ENCODE results near the gene STX1B.
"Not testable (repeated sequence)": the region's sequence is repeated elsewhere in the genome, so short reads cannot be mapped to it uniquely, and the experiment has no call there.

Gene STX1B

DNA sequence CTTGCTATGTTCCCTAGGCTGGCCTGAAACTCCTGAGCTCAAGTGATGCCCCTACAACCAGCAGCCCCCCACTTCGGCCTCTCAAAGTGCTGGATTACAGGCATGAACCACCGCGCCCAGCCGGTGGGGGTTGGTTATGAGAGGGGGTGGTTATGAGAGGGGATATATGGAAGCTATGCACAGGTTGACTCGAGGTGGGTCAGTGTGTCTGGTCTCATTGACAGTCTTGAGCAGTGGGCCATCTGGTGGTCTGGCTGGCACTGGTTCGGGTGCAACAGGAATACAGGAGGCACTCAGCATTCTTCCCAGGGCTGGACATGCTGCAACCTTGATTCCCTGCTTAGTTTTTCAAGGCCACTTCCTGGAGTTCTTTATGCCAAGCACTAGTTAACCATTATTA lies 5.6 kb upstream of the STX1B start:
- CTCF ChIA-PET = interaction anchor here (1.1 to 1.7 kb wide), 6 partner anchors 17 to 62 kb away, joined by 3 to 7 read pairs (median 4); partner anchors contain the start of gene HSD3B7
- POLR2A ChIA-PET = interaction anchor here (0.9 kb wide), 1 partner anchor 68 kb away, joined by 4 read pairs; no protein-coding TSS in a partner anchor

GRCh38 chr16:31013292-31013691 lies 2.9 kb upstream of the STX1B start:
- H3K9me3 ChIP-seq (ENCODE audit: control extremely low read depth in 1 of 5, control insufficient read depth in 4 of 5, insufficient read depth in 2 of 5, low read depth in 1 of 5, low read length in 4 of 5); DNase-seq; H3K4me1 ChIP-seq (ENCODE audit: control extremely low read depth in 1 of 4, control insufficient read depth in 4 of 4, insufficient read depth in 4 of 4, low read length in 3 of 4); H3K27ac ChIP-seq (ENCODE audit: insufficient read depth in 1 of 2, low read depth in 1 of 2, low read length in 2 of 2, poor library complexity in 1 of 2, severe bottlenecking in 2 of 2); POLR2A ChIA-PET; H3K4me3 ChIP-seq (ENCODE audit: control insufficient read depth in 1 of 7, extremely low read depth in 1 of 7, insufficient read depth in 4 of 7, low read depth in 2 of 7, low read length in 6 of 7); H3K36me3 ChIP-seq (ENCODE audit: control insufficient read depth in 4 of 4, insufficient read depth in 4 of 4, low read length in 3 of 4): not testable (repeated sequence)
- H3K27me3 ChIP-seq (replicated peaks in 2 of 5; ENCODE audit: control insufficient read depth in 4 of 5, insufficient read depth in 5 of 5, low read length in 4 of 5) = peaks cover 0 to 28% (median 16%) of the 10 kb centered on the region in 5 experiments
- CTCF ChIA-PET = interaction anchor here (1.0 kb wide), 1 partner anchor 14 kb away, joined by 3 read pairs; no protein-coding TSS in a partner anchor

More for the DNA sequence above, 5.6 kb upstream of the STX1B start:
- WGBS (ENCODE audit: insufficient coverage) = 80% methylated on average over 5 of the region's 6 CpGs
- no peak for DNase-seq
- Histone ChIP-seq H3K36me3 (ENCODE audit: control insufficient read depth in 4 of 4, insufficient read depth in 4 of 4, low read length in 3 of 4) (no peaks in the 10 kb centered on the region), H3K9me3 (ENCODE audit: control extremely low read depth in 1 of 5, control insufficient read depth in 4 of 5, insufficient read depth in 2 of 5, low read depth in 1 of 5, low read length in 4 of 5) (no peaks in the 10 kb centered on the region), H3K4me3 (ENCODE audit: control insufficient read depth in 1 of 7, extremely low read depth in 1 of 7, insufficient read depth in 4 of 7, low read depth in 2 of 7, low read length in 6 of 7) (no peak overlapping the region), H3K27me3 (replicated peaks in 2 of 5; ENCODE audit: control insufficient read depth in 4 of 5, insufficient read depth in 5 of 5, low read length in 4 of 5) (peaks cover 0 to 15% (median 8%) of the 10 kb centered on the region in 5 experiments), H3K27ac (ENCODE audit: insufficient read depth in 1 of 2, low read depth in 1 of 2, low read length in 2 of 2, poor library complexity in 1 of 2, severe bottlenecking in 2 of 2) (no peak overlapping the region), H3K4me1 (ENCODE audit: control extremely low read depth in 1 of 4, control insufficient read depth in 4 of 4, insufficient read depth in 4 of 4, low read length in 3 of 4) (peaks cover 0 to 2% (median 0%) of the 10 kb centered on the region in 4 experiments)

DNA sequence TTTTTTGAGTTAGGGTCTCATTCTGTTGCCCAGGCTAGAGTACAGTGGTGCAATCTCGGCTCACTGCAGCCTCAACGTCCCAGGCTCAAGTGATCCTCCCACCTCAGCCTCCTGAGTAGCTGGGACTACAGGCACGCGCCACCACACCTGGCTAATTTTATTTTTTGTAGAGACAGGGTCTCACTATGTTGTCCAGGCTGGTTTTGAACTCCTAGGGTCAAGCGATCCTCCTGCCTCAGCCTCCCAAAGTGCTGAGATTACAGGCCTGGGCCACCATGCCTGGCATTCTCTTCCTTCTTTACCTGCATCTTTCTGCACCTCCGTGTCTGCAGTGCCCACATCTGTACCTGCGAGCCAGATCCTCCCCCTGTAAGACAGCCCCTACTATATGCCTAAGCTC lies 1.4 kb upstream of the STX1B start:
- H3K4me3 ChIP-seq (ENCODE audit: control insufficient read depth in 1 of 7, extremely low read depth in 1 of 7, insufficient read depth in 4 of 7, low read depth in 2 of 7, low read length in 6 of 7); DNase-seq; H3K9me3 ChIP-seq (ENCODE audit: control extremely low read depth in 1 of 5, control insufficient read depth in 4 of 5, insufficient read depth in 2 of 5, low read depth in 1 of 5, low read length in 4 of 5); H3K27ac ChIP-seq (ENCODE audit: insufficient read depth in 1 of 2, low read depth in 1 of 2, low read length in 2 of 2, poor library complexity in 1 of 2, severe bottlenecking in 2 of 2); POLR2A ChIA-PET; H3K4me1 ChIP-seq (ENCODE audit: control extremely low read depth in 1 of 4, control insufficient read depth in 4 of 4, insufficient read depth in 4 of 4, low read length in 3 of 4); H3K36me3 ChIP-seq (ENCODE audit: control insufficient read depth in 4 of 4, insufficient read depth in 4 of 4, low read length in 3 of 4): not testable (repeated sequence)
- 94% methylated on average over 5 of the region's 7 CpGs for WGBS (ENCODE audit: insufficient coverage)
- CTCF ChIA-PET = interaction anchor here (0.8 kb wide), 1 partner anchor 28 kb away, joined by 3 read pairs; no protein-coding TSS in a partner anchor
- peaks cover 0 to 33% (median 17%) of the 10 kb centered on the region in 5 experiments for H3K27me3 ChIP-seq (replicated peaks in 2 of 5; ENCODE audit: control insufficient read depth in 4 of 5, insufficient read depth in 5 of 5, low read length in 4 of 5)

GRCh38 chr16:31009894-31010584 lies 399 bp downstream of the STX1B start:
- CTCF ChIA-PET = no interaction called here

GRCh38 chr16:31009120-31009519 lies 1.3 kb downstream of the STX1B start:
- 94% methylated on average over 7 of the region's 7 CpGs for WGBS (ENCODE audit: insufficient coverage)
- no peak overlapping the region for H3K4me3 ChIP-seq (ENCODE audit: control insufficient read depth in 1 of 7, extremely low read depth in 1 of 7, insufficient read depth in 4 of 7, low read depth in 2 of 7, low read length in 6 of 7)
- no peak overlapping the region for H3K27ac ChIP-seq (ENCODE audit: insufficient read depth in 1 of 2, low read depth in 1 of 2, low read length in 2 of 2, poor library complexity in 1 of 2, severe bottlenecking in 2 of 2)
- no peak for DNase-seq
- peaks cover 0 to 9% (median 5%) of the 10 kb centered on the region in 4 experiments for H3K4me1 ChIP-seq (ENCODE audit: control extremely low read depth in 1 of 4, control insufficient read depth in 4 of 4, insufficient read depth in 4 of 4, low read length in 3 of 4)
- ChIA-PET CTCF (interaction anchor here (1.1 to 1.2 kb wide), 2 partner anchors 26 to 49 kb away, joined by 3 read pairs; no protein-coding TSS in a partner anchor), POLR2A (interaction anchor here (1.1 to 1.7 kb wide), 2 partner anchors 10 to 27 kb away, joined by 3 read pairs; no protein-coding TSS in a partner anchor)
- H3K27me3 ChIP-seq (replicated peaks in 2 of 5; ENCODE audit: control insufficient read depth in 4 of 5, insufficient read depth in 5 of 5, low read length in 4 of 5) = peaks cover 0 to 33% (median 19%) of the 10 kb centered on the region in 5 experiments
- H3K36me3 ChIP-seq (ENCODE audit: control insufficient read depth in 4 of 4, insufficient read depth in 4 of 4, low read length in 3 of 4) = no peaks in the 10 kb centered on the region
- no peaks in the 10 kb centered on the region for H3K9me3 ChIP-seq (ENCODE audit: control extremely low read depth in 1 of 5, control insufficient read depth in 4 of 5, insufficient read depth in 2 of 5, low read depth in 1 of 5, low read length in 4 of 5)

More at GRCh38 chr16:31009894-31010584, 399 bp downstream of the STX1B start:
- peak overlapping the region in 3 of 7 experiments; percentile 10 to 69 (median 26) for H3K4me3 ChIP-seq (ENCODE audit: control insufficient read depth in 1 of 7, extremely low read depth in 1 of 7, insufficient read depth in 4 of 7, low read depth in 2 of 7, low read length in 6 of 7)
- H3K27me3 ChIP-seq (replicated peaks in 2 of 5; ENCODE audit: control insufficient read depth in 4 of 5, insufficient read depth in 5 of 5, low read length in 4 of 5) = peaks cover 0 to 33% (median 19%) of the 10 kb centered on the region in 5 experiments
- DNase-seq = no peak
- peaks cover 0 to 9% (median 5%) of the 10 kb centered on the region in 4 experiments for H3K4me1 ChIP-seq (ENCODE audit: control extremely low read depth in 1 of 4, control insufficient read depth in 4 of 4, insufficient read depth in 4 of 4, low read length in 3 of 4)
- H3K27ac ChIP-seq (ENCODE audit: insufficient read depth in 1 of 2, low read depth in 1 of 2, low read length in 2 of 2, poor library complexity in 1 of 2, severe bottlenecking in 2 of 2) = no peak overlapping the region
- POLR2A ChIA-PET = no interaction called here
- 47% methylated on average over 11 of the region's 36 CpGs for WGBS (ENCODE audit: insufficient coverage)
- H3K36me3 ChIP-seq (ENCODE audit: control insufficient read depth in 4 of 4, insufficient read depth in 4 of 4, low read length in 3 of 4) = no peaks in the 10 kb centered on the region
- no peaks in the 10 kb centered on the region for H3K9me3 ChIP-seq (ENCODE audit: control extremely low read depth in 1 of 5, control insufficient read depth in 4 of 5, insufficient read depth in 2 of 5, low read depth in 1 of 5, low read length in 4 of 5)

GRCh38 chr16:31008551-31008950 lies 1.9 kb downstream of the STX1B start:
- Histone ChIP-seq H3K27me3 (replicated peaks in 2 of 5; ENCODE audit: control insufficient read depth in 4 of 5, insufficient read depth in 5 of 5, low read length in 4 of 5) (peaks cover 0 to 33% (median 18%) of the 10 kb centered on the region in 5 experiments), H3K9me3 (ENCODE audit: control extremely low read depth in 1 of 5, control insufficient read depth in 4 of 5, insufficient read depth in 2 of 5, low read depth in 1 of 5, low read length in 4 of 5) (no peaks in the 10 kb centered on the region), H3K4me3 (ENCODE audit: control insufficient read depth in 1 of 7, extremely low read depth in 1 of 7, insufficient read depth in 4 of 7, low read depth in 2 of 7, low read length in 6 of 7) (no peak overlapping the region), H3K27ac (ENCODE audit: insufficient read depth in 1 of 2, low read depth in 1 of 2, low read length in 2 of 2, poor library complexity in 1 of 2, severe bottlenecking in 2 of 2) (no peak overlapping the region), H3K36me3 (ENCODE audit: control insufficient read depth in 4 of 4, insufficient read depth in 4 of 4, low read length in 3 of 4) (no peaks in the 10 kb centered on the region), H3K4me1 (ENCODE audit: control extremely low read depth in 1 of 4, control insufficient read depth in 4 of 4, insufficient read depth in 4 of 4, low read length in 3 of 4) (peaks cover 0 to 9% (median 5%) of the 10 kb centered on the region in 4 experiments)
- ChIA-PET POLR2A (interaction anchor here (1.1 to 1.7 kb wide), 2 partner anchors 10 to 27 kb away, joined by 3 read pairs; no protein-coding TSS in a partner anchor), CTCF (interaction anchor here (1.1 to 1.2 kb wide), 2 partner anchors 26 to 49 kb away, joined by 3 read pairs; no protein-coding TSS in a partner anchor)
- 100% methylated on average over 3 of the region's 5 CpGs for WGBS (ENCODE audit: insufficient coverage)
- no peak for DNase-seq

DNA sequence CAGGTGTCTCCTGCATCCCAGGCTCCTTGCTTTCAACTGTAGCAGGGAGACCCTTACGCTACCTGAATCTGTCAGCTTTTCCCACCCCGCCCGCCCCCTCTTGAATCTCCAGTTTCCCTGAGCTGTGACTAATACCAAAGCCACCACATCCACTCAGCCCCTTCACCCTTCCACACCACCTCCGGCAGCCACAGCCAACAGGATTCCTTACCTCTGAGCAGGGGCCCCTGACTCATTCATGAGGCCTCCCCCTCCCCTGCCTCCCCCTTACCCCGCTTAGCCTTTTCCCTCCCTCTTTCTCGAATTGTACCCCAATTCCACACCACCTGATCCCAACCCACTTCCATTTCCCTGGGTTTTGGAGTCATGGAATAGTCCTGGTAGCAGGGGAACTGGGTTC lies 2.3 kb downstream of the STX1B start:
- Histone ChIP-seq H3K4me1 (ENCODE audit: control extremely low read depth in 1 of 4, control insufficient read depth in 4 of 4, insufficient read depth in 4 of 4, low read length in 3 of 4) (peaks cover 0 to 9% (median 5%) of the 10 kb centered on the region in 4 experiments), H3K36me3 (ENCODE audit: control insufficient read depth in 4 of 4, insufficient read depth in 4 of 4, low read length in 3 of 4) (no peaks in the 10 kb centered on the region), H3K9me3 (ENCODE audit: control extremely low read depth in 1 of 5, control insufficient read depth in 4 of 5, insufficient read depth in 2 of 5, low read depth in 1 of 5, low read length in 4 of 5) (no peaks in the 10 kb centered on the region), H3K4me3 (ENCODE audit: control insufficient read depth in 1 of 7, extremely low read depth in 1 of 7, insufficient read depth in 4 of 7, low read depth in 2 of 7, low read length in 6 of 7) (no peak overlapping the region), H3K27me3 (replicated peaks in 2 of 5; ENCODE audit: control insufficient read depth in 4 of 5, insufficient read depth in 5 of 5, low read length in 4 of 5) (peaks cover 0 to 33% (median 17%) of the 10 kb centered on the region in 5 experiments), H3K27ac (ENCODE audit: insufficient read depth in 1 of 2, low read depth in 1 of 2, low read length in 2 of 2, poor library complexity in 1 of 2, severe bottlenecking in 2 of 2) (no peak overlapping the region)
- POLR2A ChIA-PET = interaction anchor here (1.1 to 1.7 kb wide), 2 partner anchors 9 to 27 kb away, joined by 3 read pairs; no protein-coding TSS in a partner anchor
- DNase-seq = peak in 1 of 3 donors; percentile 44
- CTCF ChIA-PET = interaction anchor here (1.1 to 1.2 kb wide), 2 partner anchors 25 to 50 kb away, joined by 3 read pairs; no protein-coding TSS in a partner anchor
- WGBS (ENCODE audit: insufficient coverage) = 89% methylated on average over 5 of the region's 6 CpGs
